OCI-LY3 (cell line): ENCODE measurements around the gene NFYA.

Experiments used
- H2AFZ ChIP-seq: fragments of 200-600, 300-600 bp; shearing (Covaris generic); 2 replicates; pipeline ENCODE4 v1.6.0; 2014; ENCODE audit warnings: antibody characterized with exemption, low read depth, low read length
- H3K27ac ChIP-seq: fragments of 200-600, 300-600 bp; sonication (generic); 2 replicates; pipeline ENCODE4 v1.5.1; 2014; ENCODE audit warnings: mild to moderate bottlenecking, low read length, moderate library complexity, mixed read lengths
- H3K27me3 ChIP-seq: fragments of 200-600, 300-600 bp; sonication (generic); 2 replicates; pipeline ENCODE4 v1.6.1; 2014; ENCODE audit warnings: low read depth, low read length, mixed read lengths
- H3K36me3 ChIP-seq: fragments of 200-600, 300-600 bp; sonication (generic); replicated peaks from 2 replicates; pipeline ENCODE3; 2014; ENCODE audit warnings: low read depth, low read length, mixed read lengths
- H3K4me1 ChIP-seq: fragments of 300-600, 200-600 bp; sonication (generic); 2 replicates; pipeline ENCODE4 v1.6.1; 2014; ENCODE audit warnings: low read length, mixed read lengths
- H3K4me2 ChIP-seq: fragments of 200-600, 300-600 bp; sonication (generic); 2 replicates; pipeline ENCODE4 v1.6.1; 2014; ENCODE audit warnings: low read length, mixed read lengths
- H3K4me3 ChIP-seq: fragments of 300-600, 200-600 bp; sonication (generic); 2 replicates; pipeline ENCODE4 v1.5.1; 2014; ENCODE audit warnings: antibody characterized with exemption, mild to moderate bottlenecking, low read length, moderate library complexity
- H3K79me2 ChIP-seq: fragments of 300-600, 200-600 bp; shearing (Covaris generic); 2 replicates; pipeline ENCODE4 v1.6.1; 2014; ENCODE audit warnings: mild to moderate bottlenecking, low read length, mixed read lengths
- H3K9ac ChIP-seq: fragments of 300-600, 200-600 bp; shearing (Covaris generic); 2 replicates; pipeline ENCODE4 v1.6.0; 2014; ENCODE audit warnings: mild to moderate bottlenecking, low read length, moderate library complexity
- H3K9me3 ChIP-seq: fragments of 200-600, 300-600 bp; shearing (Covaris generic); 2 replicates; pipeline ENCODE4 v1.6.1; 2014; ENCODE audit warnings: low read length, mixed read lengths; ENCODE audit not compliant: insufficient read depth
- H4K20me1 ChIP-seq: fragments of 200-600, 300-600 bp; sonication (generic); 2 replicates; pipeline ENCODE4 v1.6.1; 2016; ENCODE audit warnings: low read length, mixed read lengths; ENCODE audit not compliant: insufficient read depth
- CTCF ChIP-seq: fragments of 200-600, 300-600 bp; sonication (generic); IDR thresholded peaks from 2 replicates; pipeline ENCODE4 v1.5.1; 2014; ENCODE audit warnings: antibody characterized with exemption, low read length, low read depth
- EZH2phosphoT487 ChIP-seq: fragments of 200-600 bp; shearing (Covaris generic); IDR thresholded peaks from 2 replicates; pipeline ENCODE4 v1.6.1; 2018; ENCODE audit warnings: antibody characterized with exemption, mixed run types, low read depth

Gene NFYA

DNA sequence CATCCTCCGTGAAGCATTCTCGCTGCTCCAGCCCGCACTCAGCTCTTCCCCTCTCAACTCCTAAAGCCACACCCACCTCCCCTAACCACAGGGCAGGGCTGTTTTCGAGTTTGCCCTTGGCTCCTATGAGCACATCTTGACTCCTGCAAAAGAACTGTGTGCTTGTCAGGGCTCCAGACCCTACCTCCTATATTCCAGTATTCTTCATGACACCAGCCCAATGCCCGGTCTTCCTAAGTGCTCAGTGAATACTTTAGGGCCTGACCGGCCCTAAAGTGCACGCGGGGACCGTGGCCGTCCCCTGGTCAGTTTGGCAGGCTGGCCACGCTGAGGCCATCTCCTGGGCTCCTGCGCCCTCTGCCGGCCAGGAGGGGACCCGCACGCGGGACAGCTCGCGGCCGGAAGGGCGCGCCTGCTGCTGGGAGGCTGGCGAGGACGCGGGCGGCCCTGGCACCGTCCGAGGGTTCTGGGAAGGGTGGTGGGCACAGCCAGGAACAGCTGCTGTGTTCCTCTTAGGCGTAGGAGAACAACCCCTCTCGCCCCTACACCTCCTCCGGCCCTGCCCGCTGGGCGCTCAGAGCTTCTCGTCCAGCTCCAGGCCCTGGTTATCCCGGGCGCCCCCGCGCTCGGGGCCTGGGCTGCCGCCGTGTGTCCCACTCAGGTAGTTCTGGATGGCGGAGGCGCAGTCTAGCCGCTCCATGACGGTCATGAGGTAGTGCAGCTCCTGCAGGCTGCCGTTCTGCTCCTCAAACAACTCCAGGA is 44.8 kb upstream of the NFYA start:
- Histone ChIP-seq H2AFZ (peak overlapping the region; percentile 92), H3K36me3 (no peaks in the 10 kb centered on the region), H3K4me3 (peak overlapping the region; percentile 81), H3K27ac (peak overlapping the region; percentile 31), H3K79me2 (no peaks in the 10 kb centered on the region), H3K9me3 (no peaks in the 10 kb centered on the region), H3K4me1 (peaks cover 14% of the 10 kb centered on the region), H3K27me3 (no peaks in the 10 kb centered on the region), H4K20me1 (no peaks in the 10 kb centered on the region), H3K9ac (peak overlapping the region; percentile 89), H3K4me2 (peak overlapping the region; percentile 87)
- TF ChIP-seq CTCF, result peak; percentile 98
- TF ChIP-seq EZH2phosphoT487, result no peak

DNA sequence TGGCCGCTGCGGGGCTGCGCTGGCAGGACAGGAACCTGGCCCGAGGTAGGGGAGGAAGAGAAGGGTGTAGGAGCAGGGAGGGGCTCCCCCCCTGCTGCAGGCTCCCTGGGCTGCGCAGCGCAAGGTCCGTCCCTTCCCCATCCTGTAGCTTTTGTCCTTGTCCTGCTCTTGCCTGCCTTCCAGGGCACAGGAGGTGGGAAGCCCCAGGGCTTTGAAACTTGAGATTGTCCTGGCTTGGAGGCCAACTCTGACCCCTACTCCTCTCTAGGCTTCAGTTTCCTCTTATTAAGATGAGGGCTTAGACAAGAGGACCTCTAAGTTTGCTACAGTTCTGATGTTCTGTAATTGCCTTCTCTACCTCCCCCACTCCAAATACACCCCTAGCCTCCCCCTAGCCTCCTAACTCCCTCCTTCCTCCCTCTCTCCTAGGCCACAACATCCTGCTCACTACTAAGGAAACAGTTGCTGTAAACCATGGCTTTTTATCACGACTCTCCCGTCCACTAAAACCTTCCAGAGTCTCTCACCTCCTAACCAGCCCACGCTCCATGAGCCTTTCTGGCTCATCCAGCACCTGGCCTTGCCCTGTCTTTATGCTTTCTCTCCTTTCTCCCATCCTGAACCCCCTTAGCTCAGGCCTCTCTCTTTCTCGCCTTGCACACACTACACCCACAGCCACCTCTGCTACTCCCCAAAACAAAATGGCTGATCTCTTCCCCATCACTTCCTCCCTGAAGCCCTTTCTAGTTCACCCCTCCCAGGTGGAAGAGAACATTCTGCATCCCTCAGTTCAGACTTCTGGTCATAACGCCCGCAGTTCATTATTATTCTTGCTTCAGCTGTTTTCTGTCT is 44.0 kb upstream of the NFYA start:
- peak overlapping the region; percentile 87 for H3K4me2 ChIP-seq
- no peaks in the 10 kb centered on the region for H3K79me2 ChIP-seq
- H2AFZ ChIP-seq, result peak overlapping the region; percentile 92
- peak overlapping the region; percentile 81 for H3K4me3 ChIP-seq
- H3K27ac ChIP-seq, result peak overlapping the region; percentile 31
- peak overlapping the region; percentile 89 for H3K9ac ChIP-seq
- TF ChIP-seq EZH2phosphoT487, result no peak
- TF ChIP-seq CTCF, result no peak
- no peaks in the 10 kb centered on the region for H3K27me3 ChIP-seq
- H3K36me3 ChIP-seq, result no peaks in the 10 kb centered on the region
- no peaks in the 10 kb centered on the region for H3K9me3 ChIP-seq
- H3K4me1 ChIP-seq, result peaks cover 14% of the 10 kb centered on the region
- H4K20me1 ChIP-seq, result no peaks in the 10 kb centered on the region

GRCh38 chr6:41032830-41033229 is 39.9 kb upstream of the NFYA start:
- Histone ChIP-seq H3K4me1 (peaks cover 9% of the 10 kb centered on the region; the same call in 1 of the 2 replicates), H2AFZ (no peak overlapping the region), H3K9me3 (no peaks in the 10 kb centered on the region), H3K27ac (no peak overlapping the region), H3K9ac (no peak overlapping the region), H3K27me3 (peaks cover 14% of the 10 kb centered on the region; the same call in 1 of the 2 replicates), H3K4me3 (no peak overlapping the region), H4K20me1 (no peaks in the 10 kb centered on the region), H3K79me2 (no peaks in the 10 kb centered on the region), H3K36me3 (no peaks in the 10 kb centered on the region), H3K4me2 (no peak overlapping the region)
- no peak for TF ChIP-seq EZH2phosphoT487
- no peak for TF ChIP-seq CTCF

GRCh38 chr6:41033776-41034175 is 39.0 kb upstream of the NFYA start:
- no peaks in the 10 kb centered on the region for H4K20me1 ChIP-seq
- no peak overlapping the region for H3K4me3 ChIP-seq
- H3K36me3 ChIP-seq, result no peaks in the 10 kb centered on the region
- no peak overlapping the region for H2AFZ ChIP-seq
- no peaks in the 10 kb centered on the region for H3K79me2 ChIP-seq
- no peak overlapping the region for H3K9ac ChIP-seq
- H3K9me3 ChIP-seq, result no peaks in the 10 kb centered on the region
- H3K4me1 ChIP-seq, result peaks cover 6% of the 10 kb centered on the region; the same call in 1 of the 2 replicates
- H3K4me2 ChIP-seq, result no peak overlapping the region
- H3K27ac ChIP-seq, result no peak overlapping the region
- peaks cover 23% of the 10 kb centered on the region; the same call in 1 of the 2 replicates for H3K27me3 ChIP-seq
- no peak for TF ChIP-seq EZH2phosphoT487
- TF ChIP-seq CTCF, result no peak
